ENCODE measurements around the gene SCAI.
A peak's percentile ranks its signal among the peaks of the same experiment; 100 is the strongest.
"Not testable (repeated sequence)": the region's sequence is repeated elsewhere in the genome, so short reads cannot be mapped to it uniquely, and the experiment has no call there.

Gene SCAI

DNA sequence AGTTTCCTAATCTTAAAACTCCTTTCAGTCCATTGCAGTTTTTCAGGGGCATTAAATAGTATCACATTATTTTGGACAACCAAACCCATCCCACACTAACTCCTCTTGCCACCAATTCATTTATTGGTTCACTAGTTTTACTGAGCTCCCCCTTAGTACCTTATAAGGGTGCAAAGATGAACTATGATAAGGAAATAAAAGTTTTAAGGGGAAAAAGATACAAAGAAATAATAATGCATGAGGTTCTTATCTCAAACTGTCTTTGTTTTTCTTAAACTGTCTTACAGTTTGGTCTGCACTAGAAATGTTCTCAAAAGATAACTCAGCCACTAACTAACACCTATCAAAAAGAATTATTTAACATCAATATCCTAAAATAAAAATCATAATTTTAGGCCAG is 8.4 kb downstream of the SCAI start:
- Histone ChIP-seq H3K4me2 (no peak overlapping the region), H3K4me3 (no peak overlapping the region), H3K4me1 (peaks cover 16% of the 10 kb centered on the region), H3K9me3 (peaks cover 21% of the 10 kb centered on the region), H3K27me3 (no peaks in the 10 kb centered on the region), H3K9ac (no peak overlapping the region), H3K27ac (no peak overlapping the region), H4K20me1 (no peaks in the 10 kb centered on the region), H3K36me3 (peaks cover 45% of the 10 kb centered on the region)
- TF ChIP-seq Cebpa-rat (IDR thresholded peaks at IDR 0.05): no peak

DNA sequence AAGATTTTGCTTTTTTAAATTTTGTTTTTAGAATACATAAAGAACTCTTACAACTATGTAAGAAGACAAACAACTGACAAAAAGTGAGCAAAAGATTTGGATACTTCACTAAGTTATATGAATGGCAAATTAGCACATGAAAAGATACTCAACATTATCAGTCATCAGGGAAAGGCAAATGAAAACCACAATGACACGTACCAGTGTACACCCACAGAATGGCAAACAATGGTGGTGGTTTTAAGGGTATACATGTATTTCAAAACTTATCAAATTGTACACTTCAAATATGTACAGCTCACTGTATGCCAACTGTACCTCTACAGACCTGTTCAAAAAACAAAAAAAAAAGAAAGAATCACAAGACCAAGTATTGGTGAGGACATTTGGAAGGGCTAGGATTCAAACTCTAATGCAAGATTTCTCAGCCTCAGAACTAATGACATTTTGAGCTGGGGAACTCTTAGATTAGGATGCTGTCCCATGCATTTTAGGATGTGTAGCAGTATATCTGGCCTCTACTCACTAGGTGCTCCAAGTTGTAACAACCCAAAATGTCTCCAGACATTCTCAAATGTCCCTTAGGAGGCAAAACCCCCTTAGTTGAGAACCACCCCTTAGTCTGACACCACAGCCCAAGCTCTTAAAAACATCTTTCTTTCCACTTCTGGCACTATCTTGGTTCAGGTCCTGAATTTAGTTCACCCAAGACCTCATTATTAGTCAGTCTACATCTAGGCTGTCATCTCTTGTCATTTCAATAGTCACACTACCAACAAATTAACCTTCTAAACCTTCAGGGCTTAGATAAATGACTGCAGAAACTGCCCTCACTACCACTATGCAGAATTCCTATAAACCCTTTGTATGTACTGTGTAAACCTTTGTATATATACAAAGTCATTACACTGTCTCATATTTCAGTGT is 9.7 kb downstream of the SCAI start:
- Histone ChIP-seq H3K36me3 (peaks cover 38% of the 10 kb centered on the region), H3K4me1 (peaks cover 16% of the 10 kb centered on the region), H3K27me3 (no peaks in the 10 kb centered on the region), H3K4me2 (no peak overlapping the region), H3K4me3 (no peak overlapping the region), H3K9ac (no peak overlapping the region), H3K27ac (no peak overlapping the region), H3K9me3 (peaks cover 21% of the 10 kb centered on the region), H4K20me1 (no peaks in the 10 kb centered on the region)
- no peak for TF ChIP-seq Cebpa-rat (IDR thresholded peaks at IDR 0.05)

DNA sequence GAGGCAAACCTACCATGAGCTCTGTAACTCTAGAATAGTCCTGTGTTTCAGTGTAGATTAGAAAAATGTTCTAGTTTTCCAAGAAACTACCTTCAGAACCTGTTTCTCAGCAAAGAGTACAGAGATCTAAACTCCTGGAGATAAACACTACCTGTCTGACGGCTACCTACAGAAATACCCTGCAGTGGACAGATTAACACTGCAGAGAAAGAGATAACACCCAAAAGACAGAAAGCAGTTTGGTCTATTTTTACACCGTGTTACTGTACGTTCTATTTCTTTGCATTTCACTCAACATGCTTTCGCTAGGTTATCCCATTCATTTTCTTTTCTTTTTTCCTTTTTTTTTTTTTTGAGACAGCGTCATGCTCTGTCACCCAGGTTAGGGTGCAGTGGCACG is 11.6 kb downstream of the SCAI start:
- Histone ChIP-seq H3K4me1 (peaks cover 30% of the 10 kb centered on the region), H3K27me3 (no peaks in the 10 kb centered on the region), H4K20me1 (no peaks in the 10 kb centered on the region), H3K36me3 (peaks cover 36% of the 10 kb centered on the region; the same call in 1 of the 2 replicates), H3K4me3 (no peak overlapping the region), H3K4me2 (peak overlapping the region; percentile 65), H3K27ac (peak overlapping the region; percentile 52), H3K9ac (0 out of 2 replicates have a peak overlapping the region, but pooled peaks have one; percentile 22), H3K9me3 (peaks cover 21% of the 10 kb centered on the region)
- no peak for TF ChIP-seq Cebpa-rat (IDR thresholded peaks at IDR 0.05)

- no peaks in the 10 kb centered on the region for H3K27me3 ChIP-seq
- H3K9ac ChIP-seq: peak overlapping the region; percentile 1; the same call in 1 of the 2 replicates
- H3K4me3 ChIP-seq: no peak overlapping the region
- H3K36me3 ChIP-seq: peaks cover 21% of the 10 kb centered on the region; the same call in 1 of the 2 replicates
- TF ChIP-seq Cebpa-rat (IDR thresholded peaks at IDR 0.05): no peak
- no peaks in the 10 kb centered on the region for H3K9me3 ChIP-seq
- no peaks in the 10 kb centered on the region for H4K20me1 ChIP-seq
- H3K4me2 ChIP-seq: peak overlapping the region; percentile 63
- H3K27ac ChIP-seq: peak overlapping the region; percentile 52
- peaks cover 70% of the 10 kb centered on the region for H3K4me1 ChIP-seq
Observed at GRCh38 chr9:125126019-125126746, 17.1 kb downstream of the SCAI start.

DNA sequence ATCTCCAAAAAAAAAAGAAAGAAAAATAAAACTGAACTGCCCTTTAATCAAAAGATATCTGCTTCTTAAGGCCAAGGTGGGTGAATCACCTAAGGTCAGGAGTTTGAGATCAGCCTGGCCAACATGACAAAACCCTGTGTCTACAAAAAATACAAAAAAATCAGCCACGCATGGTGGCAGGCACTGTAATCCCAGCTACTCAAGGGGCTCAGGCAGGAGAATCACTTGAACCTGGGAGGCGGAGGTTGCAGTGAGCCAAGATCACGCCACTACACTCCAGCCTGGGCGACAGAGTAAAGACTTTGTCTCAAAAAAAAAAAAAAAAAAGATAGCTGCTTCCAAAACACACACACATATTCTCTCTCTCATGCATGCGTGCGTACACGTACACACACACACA is 17.8 kb downstream of the SCAI start:
- H3K9me3 ChIP-seq: no peaks in the 10 kb centered on the region
- H3K4me2 ChIP-seq: peak overlapping the region; percentile 63
- peaks cover 21% of the 10 kb centered on the region; the same call in 1 of the 2 replicates for H3K36me3 ChIP-seq
- no peaks in the 10 kb centered on the region for H3K27me3 ChIP-seq
- no peak overlapping the region for H3K4me3 ChIP-seq
- H3K4me1 ChIP-seq: peaks cover 75% of the 10 kb centered on the region
- H3K9ac ChIP-seq: no peak overlapping the region
- no peaks in the 10 kb centered on the region for H4K20me1 ChIP-seq
- no peak for TF ChIP-seq Cebpa-rat (IDR thresholded peaks at IDR 0.05)
- peak overlapping the region; percentile 52 for H3K27ac ChIP-seq

DNA sequence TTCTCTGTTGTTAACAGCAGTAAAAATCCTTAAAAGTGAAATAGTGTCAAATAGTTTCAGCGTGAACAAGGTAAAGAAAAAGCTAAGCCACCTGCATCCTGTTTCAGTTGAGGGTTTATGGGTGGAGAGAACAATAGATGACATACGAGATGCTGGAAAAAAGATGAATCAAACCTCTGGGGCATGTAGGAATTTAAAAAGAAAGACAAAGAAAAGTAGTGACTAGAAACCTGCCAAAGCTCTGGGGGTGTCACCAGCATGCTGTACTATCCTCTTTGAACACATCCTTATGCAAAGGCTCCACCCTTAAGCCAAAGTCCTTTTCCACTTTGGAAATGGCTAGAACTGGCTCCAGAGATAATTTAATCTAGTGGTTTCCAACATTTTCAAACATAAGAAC is 22.2 kb downstream of the SCAI start:
- peak overlapping the region; percentile 25; the same call in 1 of the 2 replicates for H3K4me3 ChIP-seq
- peak overlapping the region; percentile 80 for H3K9ac ChIP-seq
- H4K20me1 ChIP-seq: no peaks in the 10 kb centered on the region
- TF ChIP-seq Cebpa-rat (IDR thresholded peaks at IDR 0.05): no peak
- peaks cover 25% of the 10 kb centered on the region for H3K36me3 ChIP-seq
- no peaks in the 10 kb centered on the region for H3K9me3 ChIP-seq
- peaks cover 83% of the 10 kb centered on the region for H3K4me1 ChIP-seq
- H3K4me2 ChIP-seq: peak overlapping the region; percentile 82
- no peaks in the 10 kb centered on the region for H3K27me3 ChIP-seq
- peak overlapping the region; percentile 96 for H3K27ac ChIP-seq

DNA sequence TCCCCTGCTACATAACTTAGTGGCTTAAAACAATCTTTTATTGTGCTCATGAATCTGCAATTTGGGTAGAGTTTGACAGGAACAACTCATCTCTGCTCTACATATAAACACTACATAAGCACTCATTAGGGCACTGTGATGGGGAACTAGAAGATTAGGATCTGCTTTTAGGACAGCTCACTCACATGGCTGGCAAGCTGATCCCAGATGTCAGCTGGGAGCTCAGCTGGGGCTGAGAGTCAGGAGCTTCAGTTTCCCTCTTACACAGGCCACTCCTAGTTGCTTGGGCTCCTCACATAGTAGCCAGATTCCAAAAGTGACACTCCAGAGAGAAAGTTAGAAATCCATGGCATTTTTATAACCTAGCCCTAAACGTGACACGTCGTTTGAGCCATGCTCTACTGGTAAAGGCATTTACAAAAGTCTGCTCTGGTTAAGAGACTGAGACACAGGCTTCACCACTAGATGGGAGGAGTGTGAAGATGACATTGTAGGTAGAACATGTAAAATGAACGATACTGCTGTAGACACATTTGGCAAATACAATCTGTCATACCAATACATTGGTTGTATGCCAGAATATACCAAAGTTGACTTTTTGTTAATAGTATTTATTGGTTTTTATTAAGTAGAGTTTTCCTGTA is 23.6 kb downstream of the SCAI start:
- Histone ChIP-seq H3K27me3 (no peaks in the 10 kb centered on the region), H3K4me3 (no peak overlapping the region), H4K20me1 (no peaks in the 10 kb centered on the region), H3K9me3 (peaks cover 8% of the 10 kb centered on the region), H3K4me2 (peak overlapping the region; percentile 82), H3K9ac (peak overlapping the region; percentile 11; the same call in 1 of the 2 replicates), H3K36me3 (peaks cover 24% of the 10 kb centered on the region), H3K27ac (peak overlapping the region; percentile 96), H3K4me1 (peaks cover 69% of the 10 kb centered on the region)
- TF ChIP-seq Cebpa-rat (IDR thresholded peaks at IDR 0.05): no peak

DNA sequence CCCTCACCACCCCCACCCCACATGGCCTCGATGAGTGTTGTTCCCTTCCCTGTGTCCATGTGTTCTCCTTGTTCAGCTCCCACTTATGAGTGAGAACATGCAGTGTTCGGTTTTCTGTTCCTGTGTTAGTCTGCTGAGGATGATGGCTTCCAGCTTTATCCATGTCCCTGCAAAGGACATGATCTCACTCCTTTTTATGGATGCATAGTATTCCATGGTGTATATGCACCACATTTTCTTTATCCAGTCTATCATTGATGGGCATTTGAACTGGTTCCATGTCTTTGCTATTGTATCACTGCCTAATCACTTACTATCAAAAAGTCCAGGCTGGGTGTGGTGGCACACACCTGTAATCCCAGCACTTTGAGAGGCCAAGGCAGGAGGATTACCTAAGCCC is 24.6 kb downstream of the SCAI start:
- not testable (repeated sequence) for H3K9ac ChIP-seq, H3K4me2 ChIP-seq, H3K27me3 ChIP-seq, H3K27ac ChIP-seq, H3K4me3 ChIP-seq, H4K20me1 ChIP-seq
- peaks cover 58% of the 10 kb centered on the region for H3K4me1 ChIP-seq
- H3K9me3 ChIP-seq: peaks cover 19% of the 10 kb centered on the region
- H3K36me3 ChIP-seq: peaks cover 24% of the 10 kb centered on the region

- Histone ChIP-seq H3K4me1 (peaks cover 18% of the 10 kb centered on the region), H3K36me3 (peaks cover 48% of the 10 kb centered on the region), H3K9me3 (peaks cover 59% of the 10 kb centered on the region)
- H3K27ac ChIP-seq, H3K4me3 ChIP-seq, H3K27me3 ChIP-seq, H4K20me1 ChIP-seq, H3K9ac ChIP-seq, H3K4me2 ChIP-seq: not testable (repeated sequence)
Observed at GRCh38 chr9:125114503-125114902, 28.8 kb downstream of the SCAI start.

All from BLaER1 (cell line).